Fibroblast of gingiva (primary cell): ENCODE measurements around the gene TSPAN11.
"Not testable (repeated sequence)": the region's sequence is repeated elsewhere in the genome, so short reads cannot be mapped to it uniquely, and the experiment has no call there.

ENCODE experiments used
- DNase-seq: peaks from one replicate; pipeline ENCODE4 v3.0.0-alpha.2; 2011; ENCODE audit warnings: low read depth

Gene TSPAN11

DNA sequence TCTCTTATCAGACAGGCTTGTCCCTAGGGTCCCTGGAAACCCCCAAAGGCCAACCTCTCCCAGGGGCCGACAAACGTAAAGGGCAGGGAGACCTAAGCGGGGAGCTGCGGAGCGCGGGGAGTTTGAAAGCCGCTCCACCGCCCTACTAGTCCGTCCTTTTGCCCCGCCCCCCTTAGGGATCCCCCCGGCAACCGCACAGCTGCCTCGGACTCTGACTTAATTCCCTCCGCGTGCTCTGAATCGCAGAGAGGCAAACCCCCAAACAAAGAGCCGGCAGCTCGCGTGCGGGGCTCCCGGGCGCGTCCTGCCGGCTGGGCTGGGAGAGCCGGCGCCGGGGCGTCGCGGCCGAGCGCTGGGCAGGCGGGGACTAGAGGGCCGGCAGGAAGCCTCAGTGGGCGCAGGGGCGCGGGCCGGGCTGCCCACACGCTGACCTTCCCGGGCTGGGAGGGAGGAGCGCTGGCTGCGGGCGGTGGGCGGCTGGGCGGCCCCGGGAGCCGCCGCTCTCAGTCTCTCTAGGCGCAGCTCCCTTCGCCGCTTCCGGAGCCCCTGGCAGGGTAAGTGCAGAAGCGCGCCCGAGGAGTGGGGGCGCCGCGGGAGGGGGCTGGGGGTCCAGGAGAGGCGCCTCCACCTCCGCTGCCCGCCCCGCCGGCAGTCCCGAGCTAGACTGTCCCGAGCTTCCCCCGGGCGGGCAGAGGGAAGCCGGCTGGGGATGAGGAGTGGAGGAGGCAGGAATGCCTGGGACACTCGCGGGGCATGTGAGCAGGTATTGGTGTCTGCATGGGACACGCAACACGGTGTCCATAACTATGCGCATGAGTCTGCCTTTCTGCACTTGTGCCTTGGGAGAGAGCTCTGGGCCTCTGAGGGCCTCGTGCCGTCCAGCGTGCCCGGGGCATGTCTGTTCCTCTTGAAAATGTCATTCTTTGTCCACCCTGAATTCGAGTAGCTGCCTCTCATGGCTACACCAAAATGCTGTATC is at the start of gene TSPAN11:
TSS of gene TSPAN11 (plus strand) at position 506 of the 979 bp plus-strand sequence. CDS start 27,244 bp downstream, outside the sequence.
- DNase-seq, result peak; percentile 12

- DNase-seq, result no peak
Observed at GRCh38 chr12:30877105-30877875, 49.3 kb upstream of the TSPAN11 start.

GRCh38 chr12:30878024-30878423 is 48.5 kb upstream of the TSPAN11 start:
- no peak for DNase-seq

DNA sequence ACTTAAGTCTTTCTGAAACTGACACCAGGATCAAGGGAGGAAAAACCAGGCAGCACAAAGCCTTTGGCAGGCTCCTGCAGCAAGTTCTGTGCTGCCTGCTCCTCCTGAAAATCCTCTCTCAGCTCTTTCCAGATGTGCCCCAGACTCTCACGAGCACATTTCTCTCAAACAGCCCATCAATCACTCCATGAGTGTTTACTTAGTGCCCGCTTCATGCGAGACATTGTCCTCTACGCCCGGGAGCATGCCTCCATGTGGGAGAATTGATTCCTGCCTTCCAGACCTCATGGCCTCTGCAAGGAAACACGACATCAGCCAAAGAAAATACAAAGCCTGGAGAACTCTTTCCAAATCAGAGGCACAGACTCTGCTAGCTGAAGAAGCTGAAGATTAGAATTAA is 46.5 kb upstream of the TSPAN11 start:
- no peak for DNase-seq

DNA sequence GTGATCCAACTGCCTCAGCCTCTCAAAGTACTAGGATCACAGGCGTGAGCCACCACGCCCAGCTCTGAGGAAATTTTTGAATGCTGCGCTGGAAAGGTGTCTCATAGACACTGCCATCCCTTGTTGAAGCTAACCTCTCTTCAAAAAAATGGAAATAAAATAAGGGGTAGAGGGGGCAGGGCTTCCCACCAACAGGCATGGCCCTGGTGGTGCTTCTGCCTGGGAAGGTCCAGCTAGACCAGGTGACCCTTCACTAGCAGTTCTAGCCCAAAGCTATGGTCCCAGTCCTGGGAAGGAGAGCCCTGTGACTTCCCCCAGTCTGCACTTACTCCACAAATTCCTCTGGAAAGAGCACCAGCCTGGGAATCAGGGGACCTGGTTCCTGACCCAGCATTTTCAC is 45.7 kb upstream of the TSPAN11 start:
- no peak for DNase-seq

- DNase-seq, result no peak
Observed at GRCh38 chr12:30882706-30883105, 43.8 kb upstream of the TSPAN11 start.

GRCh38 chr12:30884799-30885198 is 41.7 kb upstream of the TSPAN11 start:
- no peak for DNase-seq

DNA sequence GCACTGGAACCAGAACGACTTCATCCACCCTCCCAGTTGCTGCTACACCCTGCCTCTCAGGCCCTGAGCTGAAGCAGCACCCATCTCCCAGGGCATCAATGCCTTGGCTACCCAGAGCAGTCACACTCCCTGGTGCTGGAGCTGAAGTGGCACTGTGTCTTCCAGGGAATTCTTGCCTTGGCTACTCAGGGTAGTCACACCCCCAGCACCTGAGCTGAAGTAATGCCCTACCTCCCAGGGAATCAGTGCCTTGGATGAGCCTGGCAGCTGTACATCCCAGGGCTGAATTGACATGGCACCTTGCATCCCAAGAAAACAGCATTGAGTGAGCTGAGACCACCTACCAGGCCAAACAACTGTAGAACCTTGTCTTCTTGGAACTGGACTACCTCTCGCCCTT is 41.2 kb upstream of the TSPAN11 start:
- DNase-seq, result no peak

- DNase-seq, result no peak
Observed at GRCh38 chr12:30887226-30887625, 39.3 kb upstream of the TSPAN11 start.

GRCh38 chr12:30888241-30888640 is 38.3 kb upstream of the TSPAN11 start:
- DNase-seq, result no peak

- DNase-seq, result not testable (repeated sequence)
Observed at GRCh38 chr12:30894531-30894930, 32.0 kb upstream of the TSPAN11 start.

- peak; percentile 59 for DNase-seq
Observed at GRCh38 chr12:30896461-30896860, 30.1 kb upstream of the TSPAN11 start.

DNA sequence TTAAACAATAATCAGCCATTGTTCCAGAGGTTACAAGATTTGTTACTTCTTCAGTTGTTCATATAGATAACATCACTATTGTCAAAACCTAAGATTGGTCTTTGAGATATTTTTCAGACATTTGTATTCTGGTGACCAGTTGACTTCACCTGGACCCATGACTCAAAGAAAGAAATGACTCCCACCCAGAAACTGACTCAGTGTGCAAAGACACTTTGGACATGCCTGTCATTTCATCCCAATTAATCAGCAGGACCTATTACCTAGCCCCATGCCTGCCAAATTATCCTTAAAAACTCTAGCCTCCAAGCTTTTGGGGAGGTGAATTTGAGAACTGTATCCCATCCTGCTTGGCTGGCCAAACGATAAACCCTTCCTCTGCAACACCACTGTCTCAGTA is 27.7 kb upstream of the TSPAN11 start:
- no peak for DNase-seq

- no peak for DNase-seq
Observed at GRCh38 chr12:30900351-30900750, 26.2 kb upstream of the TSPAN11 start.

- no peak for DNase-seq
Observed at GRCh38 chr12:30902001-30902400, 24.5 kb upstream of the TSPAN11 start.

- peak; percentile 71 for DNase-seq
Observed at GRCh38 chr12:30902596-30902995, 24.0 kb upstream of the TSPAN11 start.

GRCh38 chr12:30905463-30906009 is 21.0 kb upstream of the TSPAN11 start:
- no peak for DNase-seq

DNA sequence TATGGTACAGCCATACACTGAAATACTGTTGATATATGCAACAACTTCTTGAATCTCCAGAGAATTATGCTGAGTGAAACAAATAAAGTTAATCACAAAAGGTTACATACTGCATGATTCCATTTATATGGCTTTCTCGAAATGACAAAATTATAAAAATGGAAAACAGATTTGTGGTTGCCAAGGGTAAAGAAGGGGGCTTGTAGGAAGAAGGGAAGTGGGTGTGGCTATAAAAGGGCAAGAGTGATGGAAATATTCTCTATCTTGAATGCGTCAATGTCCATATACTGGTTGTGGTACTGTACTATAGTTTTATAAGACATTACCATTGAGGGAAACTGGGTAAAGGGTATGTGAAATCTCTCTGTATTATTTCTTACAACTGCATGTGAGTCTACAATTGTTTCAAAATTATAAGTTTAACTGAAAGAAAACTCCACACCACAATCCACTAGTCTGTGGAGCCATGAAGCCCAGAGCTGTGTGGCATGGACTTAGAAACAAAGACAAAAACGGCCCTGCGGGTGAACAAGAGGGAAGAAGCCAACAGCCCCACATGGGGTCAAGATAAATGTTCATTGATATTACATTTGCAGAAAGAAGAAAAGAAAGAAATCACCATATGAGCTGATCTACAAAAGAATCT is 18.3 kb upstream of the TSPAN11 start:
- DNase-seq, result no peak

- peak; percentile 99 for DNase-seq
Observed at GRCh38 chr12:30908722-30909348, 17.7 kb upstream of the TSPAN11 start.

DNA sequence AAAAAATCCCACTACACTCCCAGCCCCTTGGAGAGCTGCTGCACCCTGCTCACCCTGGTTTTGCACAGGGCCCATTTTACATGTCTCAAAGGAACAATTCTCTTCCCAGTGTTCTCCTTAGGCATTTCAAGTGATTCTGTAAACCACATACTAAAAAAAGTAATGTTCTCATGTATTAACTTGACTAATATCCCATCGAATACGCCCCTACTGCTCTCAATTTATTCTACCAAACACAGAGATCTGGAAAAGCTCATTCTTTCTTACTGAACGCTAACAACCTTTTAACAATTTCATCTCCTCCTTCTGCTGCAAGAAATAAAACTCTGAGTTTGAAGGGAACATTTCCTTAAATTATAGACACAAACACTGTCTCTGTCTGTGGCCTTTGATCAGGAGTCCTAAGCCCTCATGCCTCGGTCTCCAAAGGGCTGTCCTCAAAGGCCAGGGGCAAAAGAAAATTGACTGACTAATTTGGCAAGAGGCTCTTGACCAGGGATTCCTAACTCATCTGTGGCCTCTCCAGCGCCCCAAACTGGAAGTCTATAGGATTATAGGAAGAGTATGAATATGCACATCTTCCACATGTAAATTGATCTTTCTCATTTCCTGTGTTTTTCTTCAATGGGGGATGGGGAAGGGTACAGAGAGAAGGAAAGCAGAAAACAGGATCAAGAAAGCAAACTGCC is 17.1 kb upstream of the TSPAN11 start:
- DNase-seq, result peak; percentile 23

DNA sequence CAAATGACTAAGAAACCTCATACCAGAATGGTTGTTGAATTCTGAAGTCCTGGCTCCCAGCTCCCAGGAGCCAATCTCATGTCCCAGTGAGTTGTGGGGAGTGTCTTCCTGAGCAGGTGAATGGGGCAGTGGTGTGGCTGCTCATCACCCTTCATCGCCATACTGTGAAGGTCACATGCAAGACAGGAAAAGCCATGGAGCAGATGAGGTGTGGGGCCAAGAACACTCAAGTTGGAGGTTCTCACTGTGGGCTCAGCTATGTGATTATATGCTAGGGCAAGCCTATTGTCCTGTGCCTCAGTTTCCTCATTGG is 16.6 kb upstream of the TSPAN11 start:
- no peak for DNase-seq
